Endothelial cell of umbilical vein (primary cell): Measurements from ENCODE around the gene CARD14. TPM values are rescaled to one million over a fixed set of nuclear protein-coding genes. Genes with fewer than 3 reads are reported as not detected.

Experiments used
- BruUV-seq: library from RNA; stranded (reverse); fragments of 400-500 nt; replicated peaks from 2 replicates; lab custom pipeline; 2021; lab: Mats Ljungman, UMichigan
- CTCF ChIA-PET: fragments of 300-600, 350-600 bp; sonication (Branson Sonifier 250); formaldehyde crosslinking; loops from one replicate; lab custom pipeline; 2021; ENCODE audit warnings: antibody characterized with exemption, inconsistent platforms; lab: Charles Lee
- POLR2A ChIA-PET: fragments of 300-600, 350-600 bp; sonication (Branson Sonifier 250); formaldehyde crosslinking; loops from one replicate; lab custom pipeline; 2021; ENCODE audit warnings: antibody characterized with exemption, inconsistent platforms; lab: Charles Lee
- DNase-seq: peaks from one replicate; pipeline ENCODE4 v3.0.0-alpha.2; 2011; ENCODE audit warnings: low read depth, low spot score
- FAIRE-seq: peaks from 2 replicates; lab custom pipeline; 2011; peaks lifted over from hg19 to GRCh38; lab: Jason Lieb, UNC
- H2AFZ ChIP-seq: 2 replicates; pipeline ENCODE4 v1.6.0; 2012; ENCODE audit warnings: low read depth, low read length, control low read depth, inconsistent platforms
- H3K27ac ChIP-seq: 2 replicates; pipeline ENCODE4 v1.5.1; 2011; ENCODE audit warnings: low read depth, mild to moderate bottlenecking, control low read depth, low read length, moderate library complexity; ENCODE audit not compliant: insufficient read depth
- H3K27me3 ChIP-seq, 2 experiments: 2 replicates each; pipeline versions ENCODE4 v1.6.0 to v1.6.1; 2011; ENCODE audit warnings: low read length in 2 of 2, mixed read lengths in 1 of 2; ENCODE audit not compliant: control insufficient read depth in 2 of 2, insufficient read depth in 2 of 2
- H3K36me3 ChIP-seq, 2 experiments: 2 replicates in 1 of 2; 3 replicates in 1 of 2; pipeline ENCODE4 v1.5.1; 2011; ENCODE audit warnings: low read length in 2 of 2, mild to moderate bottlenecking in 1 of 2, moderate library complexity in 1 of 2; ENCODE audit not compliant: control insufficient read depth in 2 of 2, insufficient read depth in 2 of 2; ENCODE audit errors: extremely low read depth in 1 of 2
- H3K4me1 ChIP-seq: 3 replicates; pipeline ENCODE4 v1.5.1; 2011; ENCODE audit warnings: mild to moderate bottlenecking, low read length; ENCODE audit not compliant: control insufficient read depth, insufficient read depth; ENCODE audit errors: extremely low read depth
- H3K4me2 ChIP-seq: 2 replicates; pipeline ENCODE4 v1.6.1; 2011; ENCODE audit warnings: low read length, control low read depth, mixed read lengths; ENCODE audit not compliant: insufficient read depth
- H3K4me3 ChIP-seq, 3 experiments: fragments of 200-600 bp in 1 of 3; sonication (generic), shearing (Covaris generic) in 1 of 3; replicated peaks in 1 of 3; 2 replicates each; pipeline ENCODE4 v1.5.1; 2011 to 2016; ENCODE audit warnings: control low read depth in 3 of 3, low read length in 3 of 3, mild to moderate bottlenecking in 2 of 3, inconsistent platforms in 1 of 3, low read depth in 1 of 3, moderate library complexity in 1 of 3; ENCODE audit not compliant: insufficient read depth in 1 of 3
- H3K79me2 ChIP-seq: 2 replicates; pipeline ENCODE4 v1.6.0; 2012; ENCODE audit warnings: low read length, inconsistent platforms; ENCODE audit not compliant: control insufficient read depth, insufficient read depth
- H3K9ac ChIP-seq: replicated peaks from 2 replicates; pipeline ENCODE3; 2011; ENCODE audit warnings: low read length, control low read depth; ENCODE audit not compliant: insufficient read depth; ENCODE audit errors: extremely low read depth
- H3K9me1 ChIP-seq: replicated peaks from 3 replicates; pipeline ENCODE4 v1.6.0; 2011; ENCODE audit warnings: mild to moderate bottlenecking, low read length; ENCODE audit not compliant: control insufficient read depth, insufficient read depth; ENCODE audit errors: extremely low read depth
- H3K9me3 ChIP-seq: replicated peaks from 2 replicates; pipeline ENCODE4 v1.5.1; 2012; ENCODE audit warnings: low read length, inconsistent platforms; ENCODE audit not compliant: control insufficient read depth, insufficient read depth
- H4K20me1 ChIP-seq: replicated peaks from 2 replicates; pipeline ENCODE3; 2011; ENCODE audit warnings: mild to moderate bottlenecking, low read length; ENCODE audit not compliant: control insufficient read depth, insufficient read depth; ENCODE audit errors: extremely low read depth
- EZH2 ChIP-seq: IDR thresholded peaks from 2 replicates; pipeline ENCODE4 v1.6.1; 2012; ENCODE audit warnings: borderline replicate concordance, low read depth, mild to moderate bottlenecking, moderate library complexity, low read length, inconsistent platforms; ENCODE audit not compliant: severe bottlenecking
- FOS ChIP-seq: IDR thresholded peaks from 2 replicates; pipeline ENCODE4 v1.6.1; 2011; ENCODE audit warnings: mild to moderate bottlenecking, low read length, moderate library complexity, borderline replicate concordance; ENCODE audit not compliant: insufficient read depth
- GATA2 ChIP-seq: IDR thresholded peaks from 2 replicates; pipeline ENCODE4 v1.7.0; 2011; ENCODE audit warnings: low read depth, mild to moderate bottlenecking, moderate library complexity, mixed read lengths, low read length; ENCODE audit not compliant: insufficient read length, insufficient read depth
- JUN ChIP-seq: IDR thresholded peaks from 2 replicates; pipeline ENCODE4 v1.6.1; 2011; ENCODE audit warnings: borderline replicate concordance, low read depth; ENCODE audit not compliant: insufficient read length, insufficient read depth
- MYC ChIP-seq: IDR thresholded peaks from one replicate; pipeline ENCODE4 v1.6.1; 2011; ENCODE audit warnings: mild to moderate bottlenecking, low read depth, low read length
- POLR2A ChIP-seq: IDR thresholded peaks from 2 replicates; pipeline ENCODE4 v1.6.1; 2012; ENCODE audit warnings: low read depth, mild to moderate bottlenecking, control low read depth, low read length
- POLR2AphosphoS5 ChIP-seq: IDR thresholded peaks from 2 replicates; pipeline ENCODE4 v1.6.1; 2012; ENCODE audit warnings: low read depth, mild to moderate bottlenecking, control low read depth, low read length, moderate library complexity; ENCODE audit not compliant: insufficient read depth
- dilution Hi-C: fragments of 300-500 bp; cut with MboI; formaldehyde crosslinking; loops from one replicate; pipeline ENCODE4 v1.15.0; 2019; ENCODE audit warnings: low sequenced_read_pairs; ENCODE audit not compliant: extremely low pct_ligation_motif_present
- intact Hi-C: fragments of 100-400 bp; cut with micrococcal nuclease; formaldehyde crosslinking; loops from one replicate; pipeline ENCODE4 v1.10.0; 2022
- polyA plus RNA-seq, 4 experiments: library from polyadenylated mRNA; depleted of rRNA in 3 of 4; stranded (reverse) in 3 of 4; unstranded in 1 of 4; fragments of >200 nt; gene quantifications; 2 replicates each; pipeline versions ENCODE4 v1.2.1 to v1.2.3, GENCODE V29; 2011 to 2012; ENCODE audit warnings: missing spikeins in 1 of 4
- total RNA-seq: library from RNA; stranded (reverse); gene quantifications from 2 replicates; pipeline ENCODE4 v1.2.3, GENCODE V29; 2021
- TF ChIP-seq, protein P1 (sequence below): IDR thresholded peaks from 2 replicates; pipeline ENCODE4 v1.6.1; 2011; ENCODE audit not compliant: insufficient read depth, insufficient read length
- TF ChIP-seq, protein P2 (sequence below), 2 donors: IDR thresholded peaks; 1 replicate in 1 of 2; 2 replicates in 1 of 2; pipeline ENCODE4 v1.5.1; 2011; ENCODE audit warnings: low read length in 2 of 2, mild to moderate bottlenecking in 2 of 2, moderate library complexity in 2 of 2, control low read depth in 1 of 2, inconsistent platforms in 1 of 2, low read depth in 1 of 2; ENCODE audit not compliant: insufficient read depth in 1 of 2; ENCODE audit errors: extremely low read depth in 1 of 2

Gene CARD14
- total and polyA plus RNA-seq, 2 donors (not counting 3 experiments of a cell fraction or from before 2014, with no cell fraction given): not detected

DNA sequence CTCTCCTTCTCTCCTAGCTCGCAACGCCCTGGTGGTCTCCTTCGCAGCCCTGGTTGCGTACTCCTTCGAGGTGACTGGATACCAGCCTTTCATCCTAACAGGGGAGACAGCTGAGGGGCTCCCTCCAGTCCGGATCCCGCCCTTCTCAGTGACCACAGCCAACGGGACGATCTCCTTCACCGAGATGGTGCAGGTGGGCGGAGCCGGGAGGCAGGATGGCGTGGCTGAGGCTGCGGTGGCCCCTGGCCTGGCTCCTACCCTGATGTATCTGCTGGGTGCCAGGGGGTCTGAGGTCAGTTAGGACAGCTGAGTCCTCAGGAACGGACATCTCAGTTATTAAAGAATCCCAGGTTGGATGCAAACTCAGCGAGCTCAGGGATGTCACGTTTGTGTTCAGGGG, 67.1 kb downstream of the CARD14 start:
- Histone ChIP-seq H3K79me2 (no peaks in the 10 kb centered on the region), H3K4me2 (no peak overlapping the region), H4K20me1 (no peaks in the 10 kb centered on the region), H3K4me3 (no peak overlapping the region), H2AFZ (no peak overlapping the region), H3K36me3 (peaks cover 2 to 9% of the 10 kb centered on the region in 2 experiments), H3K9ac (no peak overlapping the region), H3K27me3 (no peaks in the 10 kb centered on the region), H3K9me3 (peaks cover 2% of the 10 kb centered on the region), H3K4me1 (no peaks in the 10 kb centered on the region), H3K9me1 (no peaks in the 10 kb centered on the region), H3K27ac (no peak overlapping the region)
- dilution Hi-C loops (no loop called here), intact Hi-C loops (no loop called here)
- no TSS peak for BruUV-seq
- ChIA-PET POLR2A (no interaction called here), CTCF (interaction anchor here (1.4 kb wide), 1 partner anchor 10 kb away, joined by 4 read pairs; no protein-coding TSS in a partner anchor)
- DNase-seq (no peak), FAIRE-seq (no peak)
- no peak for TF ChIP-seq MYC
- no peak for TF ChIP-seq FOS
- no peak for TF ChIP-seq POLR2AphosphoS5
- TF ChIP-seq, protein P1, sequence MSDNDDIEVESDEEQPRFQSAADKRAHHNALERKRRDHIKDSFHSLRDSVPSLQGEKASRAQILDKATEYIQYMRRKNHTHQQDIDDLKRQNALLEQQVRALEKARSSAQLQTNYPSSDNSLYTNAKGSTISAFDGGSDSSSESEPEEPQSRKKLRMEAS: no peak

DNA sequence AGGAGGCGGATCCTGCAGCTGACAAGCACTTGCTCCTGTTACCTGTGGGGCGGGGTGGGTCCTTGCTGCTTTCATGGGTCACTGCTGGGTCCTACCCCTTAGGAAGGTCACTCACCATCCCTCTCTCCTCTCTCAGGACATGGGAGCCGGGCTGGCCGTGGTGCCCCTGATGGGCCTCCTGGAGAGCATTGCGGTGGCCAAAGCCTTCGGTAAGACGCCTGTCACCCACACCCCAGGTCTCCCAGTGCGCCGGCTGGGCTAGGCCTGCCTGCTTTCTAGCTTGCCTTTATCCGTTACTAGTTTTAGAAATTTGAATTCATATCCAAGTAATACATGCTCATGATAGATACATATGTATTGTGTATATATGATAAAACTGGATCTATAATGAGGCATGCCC, 67.6 kb downstream of the CARD14 start:
- FAIRE-seq (no peak), DNase-seq (no peak)
- H3K4me3 ChIP-seq: no peak overlapping the region
- intact Hi-C loops: no loop called here
- no peak overlapping the region for H3K9ac ChIP-seq
- CTCF ChIA-PET: interaction anchor here (0.5 to 1.4 kb wide), 2 partner anchors 10 to 18 kb away, joined by 3 to 4 read pairs; no protein-coding TSS in a partner anchor
- H3K4me2 ChIP-seq: no peak overlapping the region
- H3K4me1 ChIP-seq: no peaks in the 10 kb centered on the region
- POLR2A ChIA-PET: no interaction called here
- peaks cover 2 to 9% of the 10 kb centered on the region in 2 experiments for H3K36me3 ChIP-seq
- H3K27ac ChIP-seq: no peak overlapping the region
- no peak for TF ChIP-seq FOS
- no peak for TF ChIP-seq POLR2AphosphoS5
- no peak for TF ChIP-seq MYC
- TF ChIP-seq, protein P2, sequence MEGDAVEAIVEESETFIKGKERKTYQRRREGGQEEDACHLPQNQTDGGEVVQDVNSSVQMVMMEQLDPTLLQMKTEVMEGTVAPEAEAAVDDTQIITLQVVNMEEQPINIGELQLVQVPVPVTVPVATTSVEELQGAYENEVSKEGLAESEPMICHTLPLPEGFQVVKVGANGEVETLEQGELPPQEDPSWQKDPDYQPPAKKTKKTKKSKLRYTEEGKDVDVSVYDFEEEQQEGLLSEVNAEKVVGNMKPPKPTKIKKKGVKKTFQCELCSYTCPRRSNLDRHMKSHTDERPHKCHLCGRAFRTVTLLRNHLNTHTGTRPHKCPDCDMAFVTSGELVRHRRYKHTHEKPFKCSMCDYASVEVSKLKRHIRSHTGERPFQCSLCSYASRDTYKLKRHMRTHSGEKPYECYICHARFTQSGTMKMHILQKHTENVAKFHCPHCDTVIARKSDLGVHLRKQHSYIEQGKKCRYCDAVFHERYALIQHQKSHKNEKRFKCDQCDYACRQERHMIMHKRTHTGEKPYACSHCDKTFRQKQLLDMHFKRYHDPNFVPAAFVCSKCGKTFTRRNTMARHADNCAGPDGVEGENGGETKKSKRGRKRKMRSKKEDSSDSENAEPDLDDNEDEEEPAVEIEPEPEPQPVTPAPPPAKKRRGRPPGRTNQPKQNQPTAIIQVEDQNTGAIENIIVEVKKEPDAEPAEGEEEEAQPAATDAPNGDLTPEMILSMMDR (IDR thresholded peaks at IDR 0.05; ENCODE audit: extremely low read depth in 1 of 2, insufficient read depth in 1 of 2, low read depth in 1 of 2, low read length in 2 of 2): no peak
- TF ChIP-seq EZH2: no peak
- no peak for TF ChIP-seq POLR2A
- no peak for TF ChIP-seq JUN
- TF ChIP-seq, protein P1: no peak
- TF ChIP-seq GATA2: no peak
- no TSS peak for BruUV-seq
- H2AFZ ChIP-seq: no peak overlapping the region
- no peaks in the 10 kb centered on the region for H3K9me3 ChIP-seq
- H3K9me1 ChIP-seq: no peaks in the 10 kb centered on the region
- no peaks in the 10 kb centered on the region for H3K27me3 ChIP-seq
- no peaks in the 10 kb centered on the region for H3K79me2 ChIP-seq
- no peaks in the 10 kb centered on the region for H4K20me1 ChIP-seq
- dilution Hi-C loops: no loop called here
